ENCODE data around the gene ADAT2.
A peak's percentile ranks its signal among the peaks of the same experiment; 100 is the strongest.

Gene ADAT2

GRCh38 chr6:143441010-143441409, 9.5 kb downstream of the ADAT2 start:
- no peak for DNase-seq

DNA sequence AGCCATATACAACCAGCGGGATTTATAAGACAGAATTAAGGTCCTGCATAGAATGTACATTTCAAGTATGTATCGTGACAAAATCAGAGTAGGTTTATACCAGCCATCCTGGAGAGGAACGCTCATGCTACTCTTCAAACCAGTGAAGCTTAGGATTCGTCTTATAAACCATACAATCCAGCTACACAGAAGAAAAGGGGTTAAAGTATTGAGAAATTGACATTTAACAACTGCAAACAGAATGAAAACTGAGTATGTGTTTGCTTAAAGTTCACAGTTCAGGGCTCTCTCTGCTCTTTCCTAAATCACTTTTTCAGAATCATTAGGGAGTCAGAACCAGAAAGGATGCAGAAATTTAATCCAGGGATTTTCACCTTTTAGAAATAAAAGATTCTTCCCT, 17.9 kb downstream of the ADAT2 start:
- DNase-seq: no peak

- DNase-seq: no peak
Measured at GRCh38 chr6:143431226-143431625, 19.3 kb downstream of the ADAT2 start.

DNA sequence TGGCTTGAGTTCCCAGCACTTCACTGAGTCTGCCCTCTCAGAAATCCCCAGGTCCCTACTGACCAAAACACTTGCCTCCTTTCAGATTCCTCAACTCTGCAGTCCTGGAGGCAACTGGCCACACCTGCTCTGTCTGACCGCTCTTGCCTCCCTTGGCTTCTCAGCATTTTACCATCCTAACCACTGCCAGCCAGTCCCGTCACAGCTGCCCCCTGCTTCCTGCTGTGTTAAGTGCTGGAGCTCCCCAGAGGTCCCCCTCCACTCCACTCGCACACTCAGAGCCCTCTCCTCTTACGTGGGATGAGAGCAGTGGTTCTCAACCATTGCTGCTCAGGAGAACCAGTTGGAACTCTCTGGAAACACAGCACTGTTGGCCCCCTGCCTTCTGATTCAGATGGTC, 20.5 kb downstream of the ADAT2 start:
- DNase-seq: no peak

GRCh38 chr6:143427109-143427817, 23.2 kb downstream of the ADAT2 start:
- peak; percentile 38 for DNase-seq

- DNase-seq: no peak
Measured at GRCh38 chr6:143426026-143426425, 24.5 kb downstream of the ADAT2 start.

- DNase-seq: no peak
Measured at GRCh38 chr6:143419526-143419925, 31.0 kb downstream of the ADAT2 start.

- DNase-seq: no peak
Measured at GRCh38 chr6:143414769-143415168, 35.7 kb downstream of the ADAT2 start.

DNA sequence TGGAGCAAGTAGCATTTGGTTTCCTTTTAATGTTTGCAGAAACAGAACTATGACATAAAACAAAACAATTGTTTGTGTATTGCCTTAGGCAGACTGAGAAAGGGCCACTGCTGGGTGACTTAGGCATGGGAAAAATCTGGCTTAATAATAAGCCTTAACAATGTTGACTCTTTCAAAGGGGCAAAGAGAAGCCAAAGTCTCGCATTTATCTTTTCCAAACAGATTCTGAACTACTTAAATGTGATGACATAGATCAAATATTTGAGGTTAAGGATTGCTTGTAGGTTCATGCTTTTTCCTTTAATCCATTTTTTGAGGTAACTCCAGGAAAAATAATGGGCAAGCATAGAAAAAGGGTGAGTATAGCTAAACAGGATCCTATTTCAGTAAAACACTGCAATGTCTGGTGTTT, 39.6 kb downstream of the ADAT2 start:
- no peak for DNase-seq

DNA sequence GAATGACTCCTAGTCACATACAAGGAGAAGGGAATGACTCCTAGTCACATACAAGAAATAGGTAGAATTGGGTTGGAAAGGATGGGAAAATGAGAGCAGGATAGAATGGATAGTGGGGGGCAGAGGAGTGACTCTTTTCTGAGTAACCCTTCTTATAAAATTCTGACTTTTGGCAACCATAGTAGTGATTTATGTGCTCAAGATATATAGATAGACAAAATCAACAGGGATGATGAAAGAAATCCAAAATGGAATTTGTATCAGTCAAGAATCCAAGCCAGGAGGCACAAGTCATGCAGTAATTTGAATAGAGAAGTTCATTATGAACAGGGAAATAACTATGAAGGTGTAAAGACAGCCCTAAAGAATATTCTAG, 41.7 kb downstream of the ADAT2 start:
- no peak for DNase-seq

DNA sequence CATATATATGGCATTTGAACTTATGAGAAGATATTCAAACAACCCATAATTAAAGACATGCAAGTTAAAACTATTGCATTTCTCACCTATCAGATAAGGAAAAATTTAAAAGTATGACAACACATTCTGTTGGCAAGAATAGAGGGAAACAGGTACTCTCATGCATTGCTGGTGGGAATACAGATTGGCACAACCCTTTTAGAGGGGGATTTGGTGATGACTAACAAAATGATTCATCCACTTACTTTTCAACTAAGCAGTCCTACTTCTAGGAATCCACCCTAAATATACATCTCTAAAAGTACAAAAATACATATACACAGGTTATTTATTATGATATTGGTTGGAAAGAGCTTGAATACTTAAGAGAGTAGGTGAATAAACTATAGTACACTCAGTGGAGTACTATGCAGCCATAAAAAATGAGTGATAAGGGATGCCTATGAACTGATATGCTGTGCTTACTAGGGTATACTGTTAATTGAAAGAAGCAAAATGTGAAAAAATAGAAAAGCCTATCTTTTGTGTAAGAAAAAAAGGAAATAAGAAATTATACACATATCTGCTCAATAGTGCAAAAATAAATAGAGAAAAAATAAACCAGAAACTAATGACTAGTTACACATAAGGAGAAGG, 42.2 kb downstream of the ADAT2 start:
- DNase-seq: no peak

GRCh38 chr6:143406673-143407072, 43.8 kb downstream of the ADAT2 start:
- no peak for DNase-seq

- DNase-seq: no peak
Measured at GRCh38 chr6:143405373-143406154, 44.9 kb downstream of the ADAT2 start.

DNA sequence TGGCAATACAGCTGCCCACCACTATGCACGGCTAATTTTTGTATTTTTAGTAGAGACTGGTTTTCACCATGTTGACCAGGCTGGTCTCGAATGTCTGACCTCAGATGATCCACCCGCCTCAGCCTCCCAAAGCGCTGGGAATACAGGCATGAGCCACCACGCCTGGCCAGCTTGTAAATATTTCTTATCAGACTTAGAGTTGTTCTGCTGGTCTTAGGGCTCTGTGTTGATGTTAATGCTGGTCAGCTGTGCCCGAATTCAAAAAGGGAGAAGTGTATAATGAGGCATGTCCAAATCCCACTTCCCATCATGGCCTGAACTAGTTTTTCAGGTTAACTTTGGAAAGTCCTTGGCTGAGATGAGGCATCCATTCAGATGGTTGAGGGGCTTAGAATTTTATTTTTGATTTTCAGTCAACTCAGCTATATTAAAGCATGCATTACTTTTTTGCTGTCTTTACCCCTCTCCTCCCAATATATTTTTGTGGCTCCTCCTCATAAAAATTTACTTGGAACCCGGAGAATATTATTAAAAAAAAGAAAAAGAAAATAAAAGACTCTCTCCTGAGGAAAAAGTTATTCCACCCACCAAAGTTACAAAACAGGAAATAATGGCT, 47.7 kb downstream of the ADAT2 start:
- DNase-seq: no peak

DNA sequence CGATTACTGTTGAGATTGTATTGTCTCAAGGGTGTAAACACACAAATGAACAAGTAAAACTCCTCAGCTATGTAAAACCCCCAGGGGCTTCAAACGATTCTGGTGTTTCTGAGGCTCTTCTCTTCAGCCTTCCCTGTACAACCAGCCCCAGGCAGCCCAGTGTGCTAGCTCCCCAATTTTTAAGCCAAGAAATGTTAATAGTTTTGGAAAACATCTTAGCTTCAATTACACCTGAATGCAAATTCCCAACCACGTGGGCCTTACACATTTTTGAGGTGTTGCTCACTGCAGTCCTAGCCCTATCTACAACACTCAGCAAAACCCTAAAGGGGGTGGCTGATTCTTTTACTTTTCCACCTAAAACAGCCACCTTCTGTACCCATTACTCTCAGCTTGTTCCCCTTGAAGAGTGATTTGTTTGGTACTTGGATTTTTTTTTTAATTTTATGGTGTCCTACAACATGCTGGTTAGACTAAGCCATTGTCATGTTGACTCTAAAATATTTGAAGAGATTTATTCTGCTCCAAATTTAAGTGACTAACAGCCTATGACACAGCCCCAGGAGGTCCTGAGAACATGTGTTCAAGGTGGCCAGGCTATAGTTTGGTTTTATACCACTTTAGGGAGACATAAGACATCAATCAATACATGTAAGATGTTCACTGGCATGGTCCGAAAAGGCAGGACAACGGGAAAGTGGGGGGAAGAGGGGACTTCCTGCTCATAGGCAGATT, 48.7 kb downstream of the ADAT2 start:
- no peak for DNase-seq

DNA sequence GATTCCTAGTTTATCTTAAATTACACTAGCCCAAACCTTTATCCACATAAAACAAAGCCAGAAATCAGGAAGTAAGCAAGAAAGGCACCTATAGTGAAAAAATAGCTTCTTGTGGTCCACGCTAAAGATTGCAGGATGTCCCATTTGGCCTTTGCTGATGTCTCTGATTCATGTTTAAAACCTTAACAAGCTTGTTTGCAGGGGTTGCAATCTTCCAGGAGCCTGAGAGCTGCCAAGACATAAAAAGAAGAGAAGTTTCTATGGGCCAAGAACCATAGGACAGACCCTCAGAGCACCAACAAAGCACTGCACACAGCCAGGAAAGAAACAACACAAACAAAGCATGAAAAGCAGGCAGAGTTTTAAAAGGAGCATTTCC, 49.4 kb downstream of the ADAT2 start:
- no peak for DNase-seq

DNA sequence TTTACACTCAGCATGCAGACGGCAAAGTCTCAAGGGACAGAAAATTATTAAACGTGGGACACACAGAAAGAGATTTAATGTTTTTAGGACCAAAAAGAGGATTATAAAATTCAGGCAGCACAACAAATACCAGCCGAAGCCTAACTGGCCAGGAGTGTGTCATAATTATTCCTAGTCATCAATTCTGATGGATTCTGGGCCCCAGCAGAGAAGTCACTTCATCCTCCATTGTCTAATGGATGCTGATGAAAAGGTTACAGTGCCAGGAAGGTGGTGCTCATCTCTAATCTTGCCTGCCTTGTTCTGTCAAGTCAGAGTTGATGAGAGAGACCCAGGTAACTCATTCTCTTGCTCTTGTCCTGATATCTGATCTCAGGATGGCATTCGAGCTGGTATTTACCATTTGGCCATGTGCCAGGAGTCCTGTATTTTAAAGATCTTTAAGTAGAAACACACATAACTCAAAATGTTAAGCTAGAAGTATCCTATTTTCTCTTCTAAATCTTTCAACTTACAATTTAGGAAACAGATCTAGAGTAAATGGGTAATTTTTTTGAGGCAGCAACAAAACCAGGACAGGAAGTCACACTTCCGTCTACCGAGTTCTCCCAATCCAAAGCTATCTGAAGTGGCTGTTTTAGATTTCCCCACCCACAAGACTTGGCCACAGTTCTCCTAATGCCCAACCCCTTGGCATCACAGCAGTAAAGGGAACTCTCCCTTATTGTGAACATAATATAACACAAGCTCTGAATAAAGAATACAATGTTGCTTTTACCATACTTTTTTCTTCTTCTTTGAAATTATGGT, 50.0 kb downstream of the ADAT2 start:
- DNase-seq: no peak

DNA sequence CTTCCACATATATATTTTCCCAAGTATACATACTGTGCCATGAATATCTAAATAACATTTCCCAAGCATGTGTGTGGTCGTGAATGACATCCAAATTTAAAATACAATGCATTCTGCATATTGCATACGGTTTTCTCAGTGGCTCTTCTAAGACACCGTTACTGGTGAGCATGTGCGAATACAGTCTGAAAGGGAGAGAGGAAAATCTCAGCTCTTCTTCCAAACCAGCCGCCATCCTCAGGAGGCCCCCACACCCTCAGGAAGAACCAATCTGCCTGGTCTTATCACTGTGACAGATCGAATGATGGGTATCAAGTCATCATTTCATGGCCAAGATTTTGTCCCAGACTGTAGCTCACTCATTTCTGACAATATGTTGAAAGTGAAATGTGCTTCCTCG, 50.7 kb downstream of the ADAT2 start:
- no peak for DNase-seq

GRCh38 chr6:143399176-143399575, 51.3 kb downstream of the ADAT2 start:
- no peak for DNase-seq

GRCh38 chr6:143397227-143398222, 53.0 kb downstream of the ADAT2 start:
- no peak for DNase-seq
